GM15510 (cell line): ENCODE data around the gene RAB4A.

Experiments used
- POLR2A ChIP-seq: IDR thresholded peaks from 3 replicates; pipeline ENCODE4 v1.6.1; 2011; ENCODE audit warnings: borderline replicate concordance; ENCODE audit not compliant: insufficient read length; ENCODE audit errors: extremely low read depth

RAB4A gene

GRCh38 chr1:229344937-229345684, 74.2 kb downstream of the RAB4A start:
- no peak for TF ChIP-seq POLR2A

- TF ChIP-seq POLR2A: no peak
Measured at GRCh38 chr1:229347528-229347927, 76.6 kb downstream of the RAB4A start.

- no peak for TF ChIP-seq POLR2A
Measured at GRCh38 chr1:229349463-229350385, 78.8 kb downstream of the RAB4A start.

GRCh38 chr1:229352975-229353374, 82.1 kb downstream of the RAB4A start:
- TF ChIP-seq POLR2A: no peak

- TF ChIP-seq POLR2A: no peak
Measured at GRCh38 chr1:229354226-229354625, 83.3 kb downstream of the RAB4A start.
